ENCODE results near the gene ZNF576. TPM values are rescaled to one million over a fixed set of nuclear protein-coding genes. Genes with fewer than 3 reads are reported as not detected.

The ZNF576 gene
- total RNA-seq, 1 donor from 2014 or later, result 12.6 TPM

- no peaks in the 10 kb centered on the region for H3K27me3 Mint-ChIP-seq (ENCODE audit: low read depth)
- peak overlapping the region; percentile 98 for H3K4me3 Mint-ChIP-seq
- H3K4me1 Mint-ChIP-seq, result peaks cover 29% of the 10 kb centered on the region
- DNase-seq (ENCODE audit: low spot score in 2 of 2, unreplicated experiment in 2 of 2), result peak; percentile 44 to 72
- TF ChIP-seq CTCF (IDR thresholded peaks at IDR 0.05; ENCODE audit: unreplicated experiment), result peak; percentile 78
- H3K9me3 Mint-ChIP-seq, result no peaks in the 10 kb centered on the region
- peak overlapping the region; percentile 100 for H3K27ac Mint-ChIP-seq
- H3K36me3 Mint-ChIP-seq, result peaks cover 15% of the 10 kb centered on the region
Measured at GRCh38 chr19:43594710-43595604, 1.4 kb upstream of the ZNF576 start.

GRCh38 chr19:43595605-43595998 is 793 bp upstream of the ZNF576 start:
- Mint-ChIP-seq H3K9me3 (no peaks in the 10 kb centered on the region), H3K27me3 (ENCODE audit: low read depth) (no peaks in the 10 kb centered on the region), H3K4me3 (peak overlapping the region; percentile 98), H3K27ac (peak overlapping the region; percentile 100), H3K36me3 (peaks cover 11% of the 10 kb centered on the region), H3K4me1 (peaks cover 29% of the 10 kb centered on the region)
- TF ChIP-seq CTCF (IDR thresholded peaks at IDR 0.05; ENCODE audit: unreplicated experiment), result no peak
- DNase-seq (ENCODE audit: low spot score in 2 of 2, unreplicated experiment in 2 of 2), result peak in 1 of 2 experiments; percentile 53

- H3K4me3 Mint-ChIP-seq, result peak overlapping the region; percentile 98
- TF ChIP-seq CTCF (IDR thresholded peaks at IDR 0.05; ENCODE audit: unreplicated experiment), result no peak
- peaks cover 29% of the 10 kb centered on the region for H3K4me1 Mint-ChIP-seq
- peaks cover 8% of the 10 kb centered on the region for H3K36me3 Mint-ChIP-seq
- H3K9me3 Mint-ChIP-seq, result no peaks in the 10 kb centered on the region
- H3K27ac Mint-ChIP-seq, result peak overlapping the region; percentile 100
- DNase-seq (ENCODE audit: low spot score in 2 of 2, unreplicated experiment in 2 of 2), result no peak
- H3K27me3 Mint-ChIP-seq (ENCODE audit: low read depth), result no peaks in the 10 kb centered on the region
Measured at GRCh38 chr19:43596842-43597461, 557 bp downstream of the ZNF576 start.

GRCh38 chr19:43597876-43598275 is 1.5 kb downstream of the ZNF576 start:
- peak overlapping the region; percentile 100 for H3K27ac Mint-ChIP-seq
- no peak for TF ChIP-seq CTCF (IDR thresholded peaks at IDR 0.05; ENCODE audit: unreplicated experiment)
- H3K36me3 Mint-ChIP-seq, result peaks cover 5% of the 10 kb centered on the region
- H3K27me3 Mint-ChIP-seq (ENCODE audit: low read depth), result no peaks in the 10 kb centered on the region
- no peak for DNase-seq (ENCODE audit: low spot score in 2 of 2, unreplicated experiment in 2 of 2)
- peaks cover 29% of the 10 kb centered on the region for H3K4me1 Mint-ChIP-seq
- peak overlapping the region; percentile 98 for H3K4me3 Mint-ChIP-seq
- no peaks in the 10 kb centered on the region for H3K9me3 Mint-ChIP-seq

GRCh38 chr19:43598445-43599240 is 2.2 kb downstream of the ZNF576 start:
- Mint-ChIP-seq H3K27me3 (ENCODE audit: low read depth) (no peaks in the 10 kb centered on the region), H3K9me3 (no peaks in the 10 kb centered on the region), H3K27ac (no peak overlapping the region), H3K4me1 (peaks cover 24% of the 10 kb centered on the region), H3K4me3 (peak overlapping the region; percentile 4), H3K36me3 (peaks cover 5% of the 10 kb centered on the region)
- no peak for TF ChIP-seq CTCF (IDR thresholded peaks at IDR 0.05; ENCODE audit: unreplicated experiment)
- no peak for DNase-seq (ENCODE audit: low spot score in 2 of 2, unreplicated experiment in 2 of 2)
